ENCODE results near the gene RPS18.

DNA sequence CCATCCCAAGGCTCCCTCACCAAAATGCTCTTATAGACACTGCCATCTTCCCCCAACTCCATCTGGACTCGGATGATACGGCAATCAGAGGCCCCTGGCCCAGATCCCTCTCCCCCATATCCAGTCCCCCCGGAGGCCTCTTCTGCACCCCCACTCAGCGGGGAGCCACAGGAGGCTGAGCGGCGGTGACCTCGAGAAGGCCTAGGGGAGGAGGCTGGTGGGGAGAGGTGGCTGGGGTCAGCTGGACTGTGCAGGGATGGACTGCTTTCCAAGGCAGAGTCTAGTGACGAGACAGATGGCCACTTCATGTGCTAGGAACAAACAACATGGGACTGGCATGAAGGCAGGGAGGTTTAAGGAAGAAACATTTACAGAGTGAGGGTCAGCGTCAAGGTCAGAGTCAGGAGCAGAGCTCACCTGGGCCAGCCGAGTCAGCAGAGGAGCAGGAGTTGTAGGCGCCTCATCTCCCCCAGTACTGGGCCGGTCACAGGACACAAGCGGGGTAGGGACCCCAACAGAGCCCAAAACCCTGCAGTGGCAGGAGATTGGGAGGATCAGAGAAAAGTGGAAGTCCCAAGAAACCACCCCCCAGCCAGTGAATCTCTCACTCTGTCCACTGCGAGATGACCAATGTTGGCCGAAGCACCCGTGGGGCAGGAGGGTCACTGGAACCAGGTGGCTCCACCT, 21.3 kb downstream of the RPS18 start:
- TF ChIP-seq, protein P1, sequence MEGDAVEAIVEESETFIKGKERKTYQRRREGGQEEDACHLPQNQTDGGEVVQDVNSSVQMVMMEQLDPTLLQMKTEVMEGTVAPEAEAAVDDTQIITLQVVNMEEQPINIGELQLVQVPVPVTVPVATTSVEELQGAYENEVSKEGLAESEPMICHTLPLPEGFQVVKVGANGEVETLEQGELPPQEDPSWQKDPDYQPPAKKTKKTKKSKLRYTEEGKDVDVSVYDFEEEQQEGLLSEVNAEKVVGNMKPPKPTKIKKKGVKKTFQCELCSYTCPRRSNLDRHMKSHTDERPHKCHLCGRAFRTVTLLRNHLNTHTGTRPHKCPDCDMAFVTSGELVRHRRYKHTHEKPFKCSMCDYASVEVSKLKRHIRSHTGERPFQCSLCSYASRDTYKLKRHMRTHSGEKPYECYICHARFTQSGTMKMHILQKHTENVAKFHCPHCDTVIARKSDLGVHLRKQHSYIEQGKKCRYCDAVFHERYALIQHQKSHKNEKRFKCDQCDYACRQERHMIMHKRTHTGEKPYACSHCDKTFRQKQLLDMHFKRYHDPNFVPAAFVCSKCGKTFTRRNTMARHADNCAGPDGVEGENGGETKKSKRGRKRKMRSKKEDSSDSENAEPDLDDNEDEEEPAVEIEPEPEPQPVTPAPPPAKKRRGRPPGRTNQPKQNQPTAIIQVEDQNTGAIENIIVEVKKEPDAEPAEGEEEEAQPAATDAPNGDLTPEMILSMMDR (IDR thresholded peaks at IDR 0.05): no peak
- no peak for TF ChIP-seq POLR2A (IDR thresholded peaks at IDR 0.05; ENCODE audit: low read depth)
- no peak for TF ChIP-seq EP300 (IDR thresholded peaks at IDR 0.05)

Data from esophagus muscularis mucosa (tissue), 4 donors.